ENCODE results near the gene KIF4A. TPM values are rescaled to one million over a fixed set of nuclear protein-coding genes. Genes with fewer than 3 reads are reported as not detected.
A peak's percentile ranks its signal among the peaks of the same experiment; 100 is the strongest.

Gene KIF4A
- total and polyA plus RNA-seq, 2 of the 4 experiments (the other 2 are of a cell fraction), result 10.0 to 19.0 TPM

- no peak overlapping the region for H4K5ac ChIP-seq (ENCODE audit: low read depth, low read length)
- H3K9ac ChIP-seq (ENCODE audit: low read depth, low read length), result no peak overlapping the region
- CTCF ChIA-PET, result no interaction called here
- dilution Hi-C loops (cut with HindIII; ENCODE audit: low sequenced_read_pairs, unreplicated experiment) (no loop called here), intact Hi-C loops (cut with micrococcal nuclease) (loop anchor here (5.0 kb wide), 1 partner anchor 1801 kb away; no protein-coding TSS in a partner anchor), in situ Hi-C loops (cut with MboI; ENCODE audit: low sequenced_read_pairs) (no loop called here)
- H3K4ac ChIP-seq (ENCODE audit: low read depth, low read length), result no peak overlapping the region
- H2AK5ac ChIP-seq (ENCODE audit: low read depth, low read length), result no peak overlapping the region
- no peak overlapping the region for H2BK20ac ChIP-seq (ENCODE audit: low read depth, low read length)
- H3K36me3 ChIP-seq (ENCODE audit: control insufficient read depth, insufficient read depth, low read length), result no peaks in the 10 kb centered on the region
- no peak overlapping the region for H3K56ac ChIP-seq (ENCODE audit: extremely low read depth, insufficient read depth, low read length)
- no peaks in the 10 kb centered on the region for H3K9me1 ChIP-seq (ENCODE audit: insufficient read depth, low read length)
- peak overlapping the region; percentile 81; the same call in 1 of the 2 replicates for H3K4me2 ChIP-seq (ENCODE audit: low read depth, low read length)
- DNase-seq (peak; percentile 52), ATAC-seq (ENCODE audit: low read depth) (no peak)
- H3K4me3 ChIP-seq (ENCODE audit: insufficient read depth, low read depth, low read length), result no peak overlapping the region
- no peaks in the 10 kb centered on the region; the same call in 1 of the 2 replicates for H3K27me3 ChIP-seq (ENCODE audit: control insufficient read depth, insufficient read depth, low read length)
- no peak overlapping the region for H4K8ac ChIP-seq (ENCODE audit: low read depth in 2 of 2, low read length in 2 of 2)
- no peak overlapping the region for H2AK9ac ChIP-seq (replicated peaks; ENCODE audit: low read depth, low read length, poor library complexity)
- H3K4me1 ChIP-seq (ENCODE audit: control insufficient read depth, insufficient read depth, low read length), result 0 out of 2 replicates have a peak, but pooled peaks cover 2% of the 10 kb centered on the region
- no TSS peak for BruUV-seq (replicated peaks)
- H3K9me3 ChIP-seq (ENCODE audit: control insufficient read depth, insufficient read depth, low read length), result no peaks in the 10 kb centered on the region
- H3K23ac ChIP-seq (ENCODE audit: low read depth, low read length), result no peak overlapping the region
- POLR2A ChIA-PET (ENCODE audit: unreplicated experiment), result no interaction called here
- no peak overlapping the region for H3K27ac ChIP-seq (ENCODE audit: insufficient read depth, low read length)
- no peaks in the 10 kb centered on the region for H4K20me1 ChIP-seq (ENCODE audit: insufficient read depth, low read length)
- H4K91ac ChIP-seq (ENCODE audit: insufficient read depth, low read depth, low read length), result no peak overlapping the region
- peak overlapping the region; percentile 36; the same call in 1 of the 2 replicates for H3K18ac ChIP-seq (ENCODE audit: low read depth, low read length)
- TF ChIP-seq MAZ (IDR thresholded peaks at IDR 0.05; ENCODE audit: borderline replicate concordance, low read depth, low read length), result no peak
- TF ChIP-seq NFE2L2 (IDR thresholded peaks at IDR 0.05; ENCODE audit: low read depth, low read length), result no peak
- no peak for TF ChIP-seq BHLHE40 (IDR thresholded peaks at IDR 0.05; ENCODE audit: low read depth, low read length)
- TF ChIP-seq MAFK (IDR thresholded peaks at IDR 0.05; ENCODE audit: low read depth, low read length), result no peak
- no peak for TF ChIP-seq CTCF (conservative IDR thresholded peaks at IDR 0.05; ENCODE audit: low read depth, low read length)
- TF ChIP-seq MXI1 (IDR thresholded peaks at IDR 0.05; ENCODE audit: borderline replicate concordance, low read depth, low read length), result no peak
- TF ChIP-seq SMC3 (IDR thresholded peaks at IDR 0.05; ENCODE audit: low read depth, low read length), result no peak
- H3K14ac ChIP-seq (replicated peaks; ENCODE audit: low read depth, low read length), result no peak overlapping the region
- H2BK5ac ChIP-seq (ENCODE audit: low read depth, low read length, poor library complexity, severe bottlenecking), result no peak overlapping the region
- H2BK120ac ChIP-seq (ENCODE audit: low read depth, low read length), result no peak overlapping the region
- no CpG with 5 or more reads among the region's 1 CpG for WGBS, 2 experiments (ENCODE audit: extremely low coverage in 2 of 2, insufficient read length in 1 of 2)
- H2AFZ ChIP-seq (replicated peaks; ENCODE audit: low read length, poor library complexity), result no peak overlapping the region
- no peak overlapping the region for H2BK15ac ChIP-seq (ENCODE audit: low read depth, low read length)
- peaks cover 0 to 12% of the 10 kb centered on the region in 2 experiments; a peak in 3 of 4 replicates for H3K79me1 ChIP-seq (ENCODE audit: low read depth in 1 of 2, low read length in 2 of 2)
Measured at GRCh38 chrX:70313503-70313902, 23.6 kb downstream of the KIF4A start.
